Hippocampal formation (tissue), 2 donors: ENCODE results near the gene C12orf75.
"Not testable (repeated sequence)": the region's sequence is repeated elsewhere in the genome, so short reads cannot be mapped to it uniquely, and the experiment has no call there.

ENCODE experiments used
- DNase-seq, 2 donors: peaks; one replicate each; lab custom pipeline; 2025; lab: John Stamatoyannopoulos, UW

C12orf75 gene

GRCh38 chr12:105336411-105336810 is 5.9 kb downstream of the C12orf75 start:
- DNase-seq = no peak

- no peak for DNase-seq
Observed at GRCh38 chr12:105337391-105337790, 6.9 kb downstream of the C12orf75 start.

GRCh38 chr12:105338966-105339365 is 8.5 kb downstream of the C12orf75 start:
- DNase-seq = no peak

- DNase-seq = no peak
Observed at GRCh38 chr12:105341010-105341409, 10.5 kb downstream of the C12orf75 start.

- not testable (repeated sequence) for DNase-seq
Observed at GRCh38 chr12:105341620-105342019, 11.1 kb downstream of the C12orf75 start.

GRCh38 chr12:105342464-105342863 is 12.0 kb downstream of the C12orf75 start:
- DNase-seq = no peak

- DNase-seq = no peak
Observed at GRCh38 chr12:105343836-105344235, 13.3 kb downstream of the C12orf75 start.

GRCh38 chr12:105347499-105347898 is 17.0 kb downstream of the C12orf75 start:
- DNase-seq = no peak

GRCh38 chr12:105348142-105348541 is 17.7 kb downstream of the C12orf75 start:
- DNase-seq = no peak

GRCh38 chr12:105348561-105348960 is 18.1 kb downstream of the C12orf75 start:
- DNase-seq = no peak

- DNase-seq = no peak
Observed at GRCh38 chr12:105349138-105349537, 18.6 kb downstream of the C12orf75 start.

- no peak for DNase-seq
Observed at GRCh38 chr12:105351523-105351922, 21.0 kb downstream of the C12orf75 start.

- no peak for DNase-seq
Observed at GRCh38 chr12:105352052-105352451, 21.6 kb downstream of the C12orf75 start.

GRCh38 chr12:105352940-105353635 is 22.6 kb downstream of the C12orf75 start:
- DNase-seq = no peak

GRCh38 chr12:105355752-105356151 is 25.3 kb downstream of the C12orf75 start:
- DNase-seq = no peak

GRCh38 chr12:105357162-105357691 is 26.7 kb downstream of the C12orf75 start:
- no peak for DNase-seq

- DNase-seq = peak; percentile 24 to 48
Observed at GRCh38 chr12:105358789-105359188, 28.3 kb downstream of the C12orf75 start.

- DNase-seq = no peak
Observed at GRCh38 chr12:105359856-105360255, 29.4 kb downstream of the C12orf75 start.

- DNase-seq = no peak
Observed at GRCh38 chr12:105363890-105364289, 33.4 kb downstream of the C12orf75 start.

GRCh38 chr12:105365231-105365630 is 34.7 kb downstream of the C12orf75 start:
- DNase-seq = no peak

GRCh38 chr12:105368047-105368646 is 37.7 kb downstream of the C12orf75 start:
- DNase-seq = no peak

GRCh38 chr12:105369014-105369413 is 38.5 kb downstream of the C12orf75 start:
- no peak for DNase-seq

- DNase-seq = no peak
Observed at GRCh38 chr12:105374303-105374702, 43.8 kb downstream of the C12orf75 start.
